Activated CD4-positive, alpha-beta T cell treated with anti-CD3 and anti-CD28 coated beads, Interleukin-2, amount 10 ng/mL, durations not matched to agents 7 days and 5 days (primary cell): ENCODE measurements around the gene LITAF. TPM values are rescaled to one million over a fixed set of nuclear protein-coding genes. Genes with fewer than 3 reads are reported as not detected.
"Not testable (repeated sequence)": the region's sequence is repeated elsewhere in the genome, so short reads cannot be mapped to it uniquely, and the experiment has no call there.

Source experiments
- CTCF ChIA-PET: fragments of 350-600 bp; sonication (Branson Sonifier 250); formaldehyde crosslinking; loops from one replicate; lab custom pipeline; 2021; ENCODE audit warnings: antibody characterized with exemption; lab: Charles Lee
- POLR2A ChIA-PET: fragments of 350-600 bp; sonication (Branson Sonifier 250); formaldehyde crosslinking; loops from one replicate; lab custom pipeline; 2021; ENCODE audit warnings: antibody characterized with exemption; lab: Charles Lee
- DNase-seq: peaks from one replicate; pipeline ENCODE4 v3.0.0-alpha.2; 2020
- H3K27ac Mint-ChIP-seq: one replicate; pipeline ENCODE4 v1.8.0; 2021; ENCODE audit warnings: mild to moderate bottlenecking, moderate library complexity, mixed read lengths
- H3K27me3 Mint-ChIP-seq: one replicate; pipeline ENCODE4 v1.8.0; 2021; ENCODE audit warnings: mixed read lengths
- H3K36me3 Mint-ChIP-seq: one replicate; pipeline ENCODE4 v1.8.0; 2021; ENCODE audit warnings: low read depth, mixed read lengths
- H3K4me1 Mint-ChIP-seq: one replicate; pipeline ENCODE4 v1.8.0; 2021; ENCODE audit warnings: mixed read lengths
- H3K4me3 Mint-ChIP-seq: one replicate; pipeline ENCODE4 v1.8.0; 2021; ENCODE audit warnings: mild to moderate bottlenecking, moderate library complexity, mixed read lengths
- H3K9me3 Mint-ChIP-seq: one replicate; pipeline ENCODE4 v1.8.0; 2021; ENCODE audit warnings: mixed read lengths
- total RNA-seq, 2 experiments: library from RNA; stranded (reverse); gene quantifications; one replicate each; pipeline ENCODE4 v1.2.3, GENCODE V29; 2021

The LITAF gene
- total RNA-seq, 2 experiments from 2014 or later, result 133 to 141 TPM

GRCh38 chr16:11577290-11577660, 9.4 kb downstream of the LITAF start:
- Mint-ChIP-seq H3K36me3 (peaks cover 52% of the 10 kb centered on the region), H3K4me1 (peaks cover 79% of the 10 kb centered on the region)
- H3K27me3 Mint-ChIP-seq, H3K27ac Mint-ChIP-seq, H3K4me3 Mint-ChIP-seq, DNase-seq, H3K9me3 Mint-ChIP-seq, POLR2A ChIA-PET: not testable (repeated sequence)
- CTCF ChIA-PET, result interaction anchor here (0.7 to 1.5 kb wide), 5 partner anchors 10 to 251 kb away, joined by 3 to 4 read pairs (median 3); partner anchors contain the start of gene LITAF

GRCh38 chr16:11576427-11577289, 10.1 kb downstream of the LITAF start:
- CTCF ChIA-PET, result interaction anchor here (0.8 to 1.5 kb wide), 5 partner anchors 9 to 71 kb away, joined by 3 read pairs; partner anchors contain the start of gene LITAF
- Mint-ChIP-seq H3K27me3 (no peaks in the 10 kb centered on the region), H3K4me1 (peaks cover 77% of the 10 kb centered on the region), H3K36me3 (peaks cover 50% of the 10 kb centered on the region), H3K4me3 (no peak overlapping the region), H3K27ac (peak overlapping the region; percentile 19), H3K9me3 (no peaks in the 10 kb centered on the region)
- POLR2A ChIA-PET, result no interaction called here
- DNase-seq, result no peak

GRCh38 chr16:11575223-11575589, 11.5 kb downstream of the LITAF start:
- no peak overlapping the region for H3K4me3 Mint-ChIP-seq
- H3K36me3 Mint-ChIP-seq, result peaks cover 50% of the 10 kb centered on the region
- ChIA-PET POLR2A (no interaction called here), CTCF (interaction anchor here (0.5 to 0.9 kb wide), 2 partner anchors 9 to 30 kb away, joined by 3 read pairs; no protein-coding TSS in a partner anchor)
- H3K4me1 Mint-ChIP-seq, result peaks cover 74% of the 10 kb centered on the region
- H3K27ac Mint-ChIP-seq, result peak overlapping the region; percentile 34
- H3K9me3 Mint-ChIP-seq, result no peaks in the 10 kb centered on the region
- DNase-seq, result no peak
- H3K27me3 Mint-ChIP-seq, result no peaks in the 10 kb centered on the region

- H3K4me3 Mint-ChIP-seq, result no peak overlapping the region
- peaks cover 57% of the 10 kb centered on the region for H3K4me1 Mint-ChIP-seq
- peaks cover 47% of the 10 kb centered on the region for H3K36me3 Mint-ChIP-seq
- no peaks in the 10 kb centered on the region for H3K27me3 Mint-ChIP-seq
- H3K27ac Mint-ChIP-seq, result peak overlapping the region; percentile 78
- ChIA-PET CTCF (interaction anchor here (0.6 to 1.2 kb wide), 2 partner anchors 9 to 25 kb away, joined by 3 to 5 read pairs; no protein-coding TSS in a partner anchor), POLR2A (no interaction called here)
- peak; percentile 44 for DNase-seq
- H3K9me3 Mint-ChIP-seq, result no peaks in the 10 kb centered on the region
These were observed 14.3 kb downstream of the LITAF start for GRCh38 chr16:11572301-11572995.

- Mint-ChIP-seq H3K4me3 (no peak overlapping the region), H3K27ac (peak overlapping the region; percentile 7), H3K36me3 (peaks cover 47% of the 10 kb centered on the region), H3K4me1 (peaks cover 48% of the 10 kb centered on the region), H3K9me3 (no peaks in the 10 kb centered on the region), H3K27me3 (no peaks in the 10 kb centered on the region)
- ChIA-PET CTCF (interaction anchor here (0.6 to 1.1 kb wide), 3 partner anchors 12 to 497 kb away, joined by 3 to 4 read pairs (median 3); partner anchors contain the start of gene ZC3H7A), POLR2A (no interaction called here)
- DNase-seq, result no peak
These were observed 15.2 kb downstream of the LITAF start for GRCh38 chr16:11571549-11571948.

- Mint-ChIP-seq H3K4me1 (peaks cover 52% of the 10 kb centered on the region), H3K9me3 (no peaks in the 10 kb centered on the region), H3K27ac (peak overlapping the region; percentile 73), H3K36me3 (peaks cover 55% of the 10 kb centered on the region), H3K4me3 (no peak overlapping the region), H3K27me3 (no peaks in the 10 kb centered on the region)
- CTCF ChIA-PET, result interaction anchor here (0.6 to 1.5 kb wide), 4 partner anchors 13 to 496 kb away, joined by 3 to 4 read pairs (median 3); partner anchors contain the start of gene ZC3H7A
- DNase-seq, result no peak
- POLR2A ChIA-PET, result no interaction called here
These were observed 15.9 kb downstream of the LITAF start for GRCh38 chr16:11570806-11571205.

GRCh38 chr16:11570258-11570657, 16.5 kb downstream of the LITAF start:
- H3K9me3 Mint-ChIP-seq, result no peaks in the 10 kb centered on the region
- no peak overlapping the region for H3K4me3 Mint-ChIP-seq
- H3K27ac Mint-ChIP-seq, result peak overlapping the region; percentile 73
- no peak for DNase-seq
- ChIA-PET CTCF (interaction anchor here (1.1 to 1.5 kb wide), 2 partner anchors 14 to 20 kb away, joined by 3 read pairs; no protein-coding TSS in a partner anchor), POLR2A (no interaction called here)
- no peaks in the 10 kb centered on the region for H3K27me3 Mint-ChIP-seq
- peaks cover 51% of the 10 kb centered on the region for H3K4me1 Mint-ChIP-seq
- H3K36me3 Mint-ChIP-seq, result peaks cover 53% of the 10 kb centered on the region

GRCh38 chr16:11566398-11566797, 20.3 kb downstream of the LITAF start:
- H3K4me1 Mint-ChIP-seq, result peaks cover 49% of the 10 kb centered on the region
- no peak for DNase-seq
- no peaks in the 10 kb centered on the region for H3K9me3 Mint-ChIP-seq
- H3K4me3 Mint-ChIP-seq, result no peak overlapping the region
- H3K36me3 Mint-ChIP-seq, result peaks cover 54% of the 10 kb centered on the region
- CTCF ChIA-PET, result interaction anchor here (0.7 to 1.4 kb wide), 3 partner anchors 11 to 21 kb away, joined by 3 to 9 read pairs (median 3); partner anchors contain the start of gene LITAF
- POLR2A ChIA-PET, result no interaction called here
- H3K27ac Mint-ChIP-seq, result peak overlapping the region; percentile 78
- H3K27me3 Mint-ChIP-seq, result no peaks in the 10 kb centered on the region

GRCh38 chr16:11565665-11566064, 21.1 kb downstream of the LITAF start:
- no peak for DNase-seq
- Mint-ChIP-seq H3K27ac (no peak overlapping the region), H3K9me3 (no peaks in the 10 kb centered on the region), H3K4me3 (no peak overlapping the region), H3K4me1 (peaks cover 51% of the 10 kb centered on the region), H3K36me3 (peaks cover 54% of the 10 kb centered on the region), H3K27me3 (no peaks in the 10 kb centered on the region)
- CTCF ChIA-PET, result interaction anchor here (1.1 kb wide), 1 partner anchor 10 kb away, joined by 3 read pairs; no protein-coding TSS in a partner anchor
- POLR2A ChIA-PET, result no interaction called here

- CTCF ChIA-PET, result no interaction called here
- POLR2A ChIA-PET, result no interaction called here
- peaks cover 50% of the 10 kb centered on the region for H3K36me3 Mint-ChIP-seq
- no peaks in the 10 kb centered on the region for H3K27me3 Mint-ChIP-seq
- H3K9me3 Mint-ChIP-seq, result no peaks in the 10 kb centered on the region
- no peak for DNase-seq
- H3K4me1 Mint-ChIP-seq, result peaks cover 58% of the 10 kb centered on the region
- H3K4me3 Mint-ChIP-seq, result no peak overlapping the region
- peak overlapping the region; percentile 72 for H3K27ac Mint-ChIP-seq
These were observed 22.4 kb downstream of the LITAF start for GRCh38 chr16:11564046-11564926.

GRCh38 chr16:11563493-11564040, 23.2 kb downstream of the LITAF start:
- Mint-ChIP-seq H3K4me3 (no peak overlapping the region), H3K9me3 (no peaks in the 10 kb centered on the region), H3K27me3 (no peaks in the 10 kb centered on the region), H3K36me3 (peaks cover 49% of the 10 kb centered on the region), H3K4me1 (peaks cover 64% of the 10 kb centered on the region), H3K27ac (peak overlapping the region; percentile 72)
- CTCF ChIA-PET, result interaction anchor here (0.6 kb wide), 2 partner anchors 120 to 222 kb away, joined by 3 to 4 read pairs; no protein-coding TSS in a partner anchor
- POLR2A ChIA-PET, result no interaction called here
- no peak for DNase-seq
